Natural killer cell (primary cell): ENCODE data around the gene NFATC2IP. TPM values are rescaled to one million over a fixed set of nuclear protein-coding genes. Genes with fewer than 3 reads are reported as not detected.

Experiments
- ATAC-seq, 3 donors: fragments of 150-1000 bp in 2 of 3; fragments of 200-7000 bp in 1 of 3; cut with Tn5 transposase; 1 replicate in 1 of 3; 2 replicates in 2 of 3; pipeline ENCODE4 v1.10.0; 2021; ENCODE audit warnings: mild to moderate bottlenecking in 2 of 3, moderate library complexity in 2 of 3
- DNase-seq, 2 donors: peaks; one replicate each; pipeline versions ENCODE4 v3.0.0 to v3.0.0-alpha.2; 2013 to 2021; ENCODE audit warnings: mixed read lengths in 1 of 2
- H3K27ac ChIP-seq: one replicate; pipeline ENCODE4 v1.5.1; 2013; ENCODE audit warnings: mild to moderate bottlenecking, low read length
- H3K27me3 ChIP-seq: one replicate; pipeline ENCODE4 v1.6.1; 2013; ENCODE audit warnings: low read length; ENCODE audit not compliant: control insufficient read depth, insufficient read depth
- H3K36me3 ChIP-seq: one replicate; pipeline ENCODE4 v1.6.1; 2013; ENCODE audit warnings: low read length; ENCODE audit not compliant: control insufficient read depth, insufficient read depth
- H3K4me1 ChIP-seq: one replicate; pipeline ENCODE4 v1.6.1; 2013; ENCODE audit warnings: low read length; ENCODE audit not compliant: control insufficient read depth, insufficient read depth
- H3K4me3 ChIP-seq: one replicate; pipeline ENCODE4 v1.5.1; 2013; ENCODE audit warnings: low read length
- H3K9me3 ChIP-seq: one replicate; pipeline ENCODE4 v1.6.1; 2013; ENCODE audit warnings: low read length; ENCODE audit not compliant: control insufficient read depth, insufficient read depth
- H3K27ac Mint-ChIP-seq, 2 donors: one replicate each; pipeline ENCODE4 v1.8.0; 2022; ENCODE audit warnings: mild to moderate bottlenecking in 2 of 2, mixed read lengths in 2 of 2, moderate library complexity in 1 of 2
- H3K27me3 Mint-ChIP-seq, 2 donors: one replicate each; pipeline ENCODE4 v1.8.0; 2022; ENCODE audit warnings: low read depth in 2 of 2, mixed read lengths in 2 of 2
- H3K36me3 Mint-ChIP-seq: one replicate; pipeline ENCODE4 v1.8.0; 2022; ENCODE audit warnings: mixed read lengths
- H3K4me1 Mint-ChIP-seq, 2 donors: one replicate each; pipeline ENCODE4 v1.8.0; 2022; ENCODE audit warnings: mixed read lengths in 2 of 2
- H3K4me3 Mint-ChIP-seq: one replicate; pipeline ENCODE4 v1.8.0; 2022; ENCODE audit warnings: mild to moderate bottlenecking, moderate library complexity, mixed read lengths
- H3K9me3 Mint-ChIP-seq, 2 donors: one replicate each; pipeline ENCODE4 v1.8.0; 2022; ENCODE audit warnings: mixed read lengths in 2 of 2
- CTCF ChIP-seq: fragments of 200-600 bp; IDR thresholded peaks from one replicate; pipeline ENCODE4 v1.8.0; 2022; ENCODE audit warnings: antibody characterized with exemption
- WGBS: methylation state at CpG from one replicate; pipeline ENCODE4 v1.1.7; 2013; ENCODE audit warnings: missing lambda C conversion rate; ENCODE audit not compliant: insufficient coverage; 5-methylcytosine and 5-hydroxymethylcytosine counted together
- intact Hi-C: fragments of 100-400 bp; cut with micrococcal nuclease; formaldehyde crosslinking; loops from one replicate; pipeline ENCODE4 v1.14.2; 2022
- total RNA-seq, 4 donors: library from RNA; stranded (reverse); fragments of 120-200 nt in 1 of 4; gene quantifications; one replicate each; pipeline versions ENCODE4 v1.2.3 to v1.2.4, GENCODE V29; 2013 to 2022

The NFATC2IP gene
- total RNA-seq, 3 donors from 2014 or later (not counting 1 experiment from before 2014, with no cell fraction given): 87.1 to 132 (median 108) TPM

DNA sequence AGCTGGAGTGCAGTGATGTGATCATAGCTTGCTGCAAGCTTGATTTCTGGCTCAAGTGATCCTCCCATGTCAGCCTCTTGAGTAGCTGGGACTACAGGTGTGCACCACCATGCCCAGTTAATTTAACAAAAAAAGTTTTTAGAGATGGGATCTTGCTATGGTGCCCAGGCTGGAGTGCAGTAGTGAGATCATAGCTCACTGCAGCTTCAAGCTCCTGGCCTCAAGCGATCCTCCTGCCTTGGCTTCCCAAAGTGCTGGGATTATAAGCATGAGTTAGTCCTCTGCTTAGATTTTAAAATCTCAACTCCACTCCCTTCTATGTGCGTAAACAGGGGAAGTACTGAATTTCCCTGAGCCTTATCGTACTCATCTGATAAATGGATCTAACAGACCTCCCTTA lies 32.0 kb upstream of the NFATC2IP start:
- intact Hi-C loops: no loop called here
- H3K36me3 ChIP-seq: peaks cover 43% of the 10 kb centered on the region

GRCh38 chr16:28923231-28923587 lies 27.5 kb upstream of the NFATC2IP start:
- ATAC-seq (no peak), DNase-seq (no peak)
- Histone ChIP-seq H3K27me3 (no peaks in the 10 kb centered on the region), H3K4me3 (no peak overlapping the region), H3K27ac (peak overlapping the region; percentile 96), H3K36me3 (peaks cover 19% of the 10 kb centered on the region), H3K4me1 (peaks cover 16% of the 10 kb centered on the region), H3K9me3 (no peaks in the 10 kb centered on the region)
- Mint-ChIP-seq H3K9me3 (no peaks in the 10 kb centered on the region), H3K4me3 (peak overlapping the region; percentile 81), H3K4me1 (peaks cover 26 to 34% of the 10 kb centered on the region in 2 donors), H3K27me3 (no peaks in the 10 kb centered on the region), H3K27ac (peak overlapping the region; percentile 98 to 99), H3K36me3 (no peaks in the 10 kb centered on the region)
- 33% methylated on average over 1 of the region's 3 CpGs for WGBS
- intact Hi-C loops: no loop called here
- TF ChIP-seq CTCF: no peak

More for the DNA sequence above, 32.0 kb upstream of the NFATC2IP start:
- DNase-seq: no peak
- no peak for TF ChIP-seq CTCF
- peaks cover 10 to 15% of the 10 kb centered on the region in 2 donors for H3K4me1 Mint-ChIP-seq
- no peaks in the 10 kb centered on the region for H3K27me3 Mint-ChIP-seq
- H3K4me3 Mint-ChIP-seq: no peak overlapping the region
- ATAC-seq: no peak
- no peak overlapping the region for H3K27ac Mint-ChIP-seq
- no peak overlapping the region for H3K27ac ChIP-seq
- H3K4me3 ChIP-seq: no peak overlapping the region
- WGBS: 96% methylated on average over 3 of the region's 3 CpGs
- no peaks in the 10 kb centered on the region for H3K27me3 ChIP-seq
- H3K4me1 ChIP-seq: peaks cover 3% of the 10 kb centered on the region
- H3K9me3 ChIP-seq: no peaks in the 10 kb centered on the region
- H3K36me3 Mint-ChIP-seq: peaks cover 9% of the 10 kb centered on the region
- no peaks in the 10 kb centered on the region for H3K9me3 Mint-ChIP-seq

- peak overlapping the region; percentile 65 for H3K4me3 ChIP-seq
- Mint-ChIP-seq H3K4me3 (peak overlapping the region; percentile 91), H3K36me3 (no peaks in the 10 kb centered on the region)
These were observed 26.9 kb upstream of the NFATC2IP start for GRCh38 chr16:28923652-28924398.

More at GRCh38 chr16:28923652-28924398, 26.9 kb upstream of the NFATC2IP start:
- Mint-ChIP-seq H3K27ac (peak overlapping the region; percentile 98 to 99), H3K27me3 (no peaks in the 10 kb centered on the region), H3K9me3 (no peaks in the 10 kb centered on the region), H3K4me1 (peaks cover 26 to 34% of the 10 kb centered on the region in 2 donors)
- Histone ChIP-seq H3K4me1 (peaks cover 16% of the 10 kb centered on the region), H3K27ac (peak overlapping the region; percentile 96), H3K9me3 (no peaks in the 10 kb centered on the region), H3K27me3 (no peaks in the 10 kb centered on the region), H3K36me3 (peaks cover 19% of the 10 kb centered on the region)
- 73% methylated on average over 12 of the region's 13 CpGs for WGBS
- ATAC-seq (no peak), DNase-seq (no peak)
- intact Hi-C loops: loop anchor here (2.0 kb wide), 2 partner anchors 27 to 77 kb away; partner anchors contain the start of genes NFATC2IP and TUFM
- no peak for TF ChIP-seq CTCF
